Stimulated activated naive CD8-positive, alpha-beta T cell treated with anti-CD3 and anti-CD28 coated beads, Interleukin-15, amount 100 ng/mL, for 72 hours (primary cell): ENCODE results near the gene GAK.
A peak's percentile ranks its signal among the peaks of the same experiment; 100 is the strongest.

Experiments
- ATAC-seq: fragments of 150-1000 bp; cut with Tn5 transposase; 2 replicates; pipeline ENCODE4 v1.10.0; 2021; ENCODE audit warnings: mild to moderate bottlenecking, moderate library complexity
- DNase-seq, 2 donors: peaks; one replicate each; pipeline ENCODE4 v3.0.0; 2021 to 2022
- H3K27ac Mint-ChIP-seq, 2 donors: one replicate each; pipeline ENCODE4 v1.8.0; 2022; ENCODE audit warnings: mild to moderate bottlenecking in 2 of 2, mixed read lengths in 2 of 2, moderate library complexity in 2 of 2
- H3K27me3 Mint-ChIP-seq: one replicate; pipeline ENCODE4 v1.8.0; 2022; ENCODE audit warnings: mixed read lengths
- H3K4me1 Mint-ChIP-seq: one replicate; pipeline ENCODE4 v1.8.0; 2022; ENCODE audit warnings: mild to moderate bottlenecking, mixed read lengths
- H3K4me3 Mint-ChIP-seq, 2 donors: one replicate each; pipeline ENCODE4 v1.8.0; 2022; ENCODE audit warnings: mild to moderate bottlenecking in 2 of 2, mixed read lengths in 2 of 2, moderate library complexity in 1 of 2
- H3K9me3 Mint-ChIP-seq, 2 donors: one replicate each; pipeline ENCODE4 v1.8.0; 2022; ENCODE audit warnings: mixed read lengths in 2 of 2

GAK gene

DNA sequence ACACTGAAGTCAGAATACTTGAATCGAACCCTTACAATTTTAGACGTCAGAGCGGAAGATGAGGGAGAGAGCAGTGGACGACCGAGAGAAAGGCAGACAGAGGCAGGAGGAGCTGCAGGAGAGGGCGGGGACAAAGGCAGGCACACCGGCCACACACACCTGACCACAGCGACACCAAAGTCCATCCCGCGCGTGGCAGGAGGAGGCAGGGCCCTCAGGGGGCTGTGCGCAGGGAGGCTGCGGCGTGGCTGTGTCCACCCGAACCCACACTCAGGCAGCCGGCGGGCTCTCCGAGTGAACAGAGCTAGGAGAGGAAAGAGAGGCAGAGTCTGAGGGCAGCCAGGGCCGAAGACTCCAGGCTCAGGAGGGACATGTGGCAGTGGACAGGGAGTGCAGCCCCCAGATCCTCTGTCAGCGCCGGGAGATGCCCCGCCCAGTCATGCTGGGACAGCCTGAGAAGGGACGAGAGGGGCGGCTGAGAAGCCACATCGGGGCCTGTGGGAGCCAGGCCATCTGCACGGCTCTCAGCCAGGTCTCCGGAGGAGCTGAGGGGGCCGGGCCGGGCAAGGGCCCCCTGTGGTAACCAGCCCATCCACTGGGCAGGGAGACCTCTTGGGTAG lies 20.1 kb downstream of the GAK start:
- ATAC-seq (no peak), DNase-seq (no peak)
- Mint-ChIP-seq H3K4me3 (no peak overlapping the region), H3K27me3 (no peaks in the 10 kb centered on the region), H3K4me1 (peaks cover 26% of the 10 kb centered on the region), H3K9me3 (no peaks in the 10 kb centered on the region), H3K27ac (no peak overlapping the region)

DNA sequence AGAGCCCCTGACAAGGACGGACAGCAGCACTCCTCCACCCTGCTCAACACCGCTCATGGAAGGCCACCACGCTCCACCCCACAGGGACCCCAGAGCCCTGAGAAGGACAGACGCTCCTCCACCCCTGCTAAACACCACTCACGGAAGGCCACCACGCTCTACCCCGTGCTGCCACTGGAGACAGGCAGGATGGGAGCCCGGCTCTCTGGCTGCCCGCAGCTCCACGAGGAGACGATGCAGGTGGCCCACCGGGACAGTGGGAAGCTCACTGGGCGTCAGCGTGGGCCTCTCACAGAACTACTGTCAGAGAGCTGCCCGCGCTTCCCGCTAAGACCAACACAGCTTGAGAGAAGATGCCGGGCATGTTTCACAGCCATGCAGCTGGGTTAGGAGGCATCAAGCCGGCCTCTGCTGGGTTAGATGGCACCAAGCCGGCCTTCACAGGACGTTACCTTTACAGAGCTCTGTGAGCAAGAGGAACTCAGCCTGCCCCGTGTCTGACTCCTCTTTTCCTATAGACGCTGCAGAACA lies 20.8 kb downstream of the GAK start:
- no peak for ATAC-seq
- Mint-ChIP-seq H3K27ac (peak overlapping the region in 1 of 2 donors; percentile 93), H3K4me1 (peaks cover 19% of the 10 kb centered on the region), H3K4me3 (no peak overlapping the region), H3K27me3 (no peaks in the 10 kb centered on the region), H3K9me3 (peaks cover 0 to 7% of the 10 kb centered on the region in 2 donors)
- DNase-seq, result no peak

DNA sequence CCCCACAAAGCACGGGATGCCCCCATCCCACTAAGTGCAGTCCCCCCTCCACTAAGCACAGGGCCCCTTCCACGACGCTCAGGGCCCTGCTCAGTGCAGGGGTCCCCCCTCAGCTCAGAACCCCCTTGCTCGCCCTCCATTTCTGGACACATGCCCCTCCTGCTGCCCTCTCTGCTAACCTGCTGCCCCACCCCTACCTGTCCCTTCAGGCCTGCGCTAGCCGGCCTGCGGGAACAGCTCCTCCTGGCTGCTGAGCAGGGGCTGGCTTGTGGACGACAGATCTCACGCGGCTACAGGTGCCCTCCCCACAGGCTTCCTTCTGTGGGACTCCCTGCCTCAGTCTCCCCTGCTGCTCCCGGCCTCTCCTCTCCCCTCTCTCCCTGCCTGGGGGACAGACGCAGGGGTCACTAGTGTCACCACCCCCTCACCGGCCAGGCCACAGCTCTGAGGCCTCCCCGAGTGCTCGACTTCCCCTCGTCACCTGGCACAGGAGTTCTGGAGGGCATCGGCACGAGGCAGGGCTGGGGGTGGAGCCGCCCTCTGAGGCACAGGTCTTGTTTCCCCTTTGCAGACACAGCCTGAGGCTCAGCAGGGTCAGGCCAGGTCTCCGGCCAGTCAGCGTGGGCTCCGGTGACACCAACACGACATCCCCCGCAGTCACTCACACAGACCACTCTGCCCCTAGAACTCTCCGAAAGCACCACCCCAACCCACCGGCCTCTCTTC lies 21.6 kb downstream of the GAK start:
- no peaks in the 10 kb centered on the region for H3K27me3 Mint-ChIP-seq
- H3K4me1 Mint-ChIP-seq, result peaks cover 12% of the 10 kb centered on the region
- no peak overlapping the region for H3K4me3 Mint-ChIP-seq
- peaks cover 0 to 13% of the 10 kb centered on the region in 2 donors for H3K9me3 Mint-ChIP-seq
- H3K27ac Mint-ChIP-seq, result peak overlapping the region in 1 of 2 donors; percentile 93
- ATAC-seq (no peak), DNase-seq (no peak)

DNA sequence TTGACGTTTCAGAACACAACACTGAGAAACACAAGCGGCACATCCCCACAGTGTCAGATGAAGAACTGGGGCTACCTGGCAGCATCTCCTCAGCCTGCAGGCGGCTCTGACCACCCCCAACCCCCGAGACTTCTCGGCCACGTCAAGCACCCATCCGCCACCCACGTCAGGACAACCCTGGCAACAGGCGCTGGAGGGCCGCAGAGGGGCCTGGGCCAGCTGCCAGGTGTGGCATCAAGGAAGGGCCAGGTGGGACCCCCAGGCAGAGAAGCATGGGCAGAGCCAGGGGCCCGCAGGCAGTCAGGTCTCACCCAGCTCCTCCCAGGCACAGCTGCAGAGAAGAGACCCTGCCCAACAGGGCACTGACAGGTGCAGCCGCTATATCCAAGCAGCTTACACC lies 22.3 kb downstream of the GAK start:
- Mint-ChIP-seq H3K27ac (peak overlapping the region in 1 of 2 donors; percentile 33), H3K9me3 (peaks cover 0 to 14% of the 10 kb centered on the region in 2 donors), H3K4me3 (no peak overlapping the region), H3K27me3 (no peaks in the 10 kb centered on the region), H3K4me1 (peaks cover 4% of the 10 kb centered on the region)
- ATAC-seq, result no peak
- DNase-seq, result no peak

DNA sequence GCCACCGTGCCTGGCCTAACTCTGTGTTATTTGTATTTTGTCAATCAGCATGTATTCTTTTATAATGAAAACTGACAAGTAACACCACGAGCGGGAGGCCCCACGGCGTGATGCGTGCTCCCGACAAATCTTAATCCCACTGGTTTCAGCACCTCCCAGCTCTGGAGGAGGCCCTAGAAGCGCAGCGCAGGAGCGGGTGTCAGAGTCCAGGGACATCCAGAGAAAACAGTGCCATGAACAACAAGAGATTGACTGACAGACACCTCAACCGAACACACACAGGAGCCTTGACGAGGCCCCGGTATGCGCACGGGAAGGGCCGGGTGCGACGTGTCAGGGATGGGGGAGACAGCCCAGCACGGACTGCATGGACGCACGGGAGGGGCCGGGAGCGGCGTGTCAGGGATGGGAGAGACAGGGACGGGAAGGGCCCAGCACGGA lies 23.0 kb downstream of the GAK start:
- peak overlapping the region; percentile 33 to 74 for H3K27ac Mint-ChIP-seq
- no peaks in the 10 kb centered on the region for H3K27me3 Mint-ChIP-seq
- ATAC-seq, result no peak
- peaks cover 0 to 14% of the 10 kb centered on the region in 2 donors for H3K9me3 Mint-ChIP-seq
- DNase-seq, result no peak
- H3K4me1 Mint-ChIP-seq, result no peaks in the 10 kb centered on the region
- H3K4me3 Mint-ChIP-seq, result no peak overlapping the region

DNA sequence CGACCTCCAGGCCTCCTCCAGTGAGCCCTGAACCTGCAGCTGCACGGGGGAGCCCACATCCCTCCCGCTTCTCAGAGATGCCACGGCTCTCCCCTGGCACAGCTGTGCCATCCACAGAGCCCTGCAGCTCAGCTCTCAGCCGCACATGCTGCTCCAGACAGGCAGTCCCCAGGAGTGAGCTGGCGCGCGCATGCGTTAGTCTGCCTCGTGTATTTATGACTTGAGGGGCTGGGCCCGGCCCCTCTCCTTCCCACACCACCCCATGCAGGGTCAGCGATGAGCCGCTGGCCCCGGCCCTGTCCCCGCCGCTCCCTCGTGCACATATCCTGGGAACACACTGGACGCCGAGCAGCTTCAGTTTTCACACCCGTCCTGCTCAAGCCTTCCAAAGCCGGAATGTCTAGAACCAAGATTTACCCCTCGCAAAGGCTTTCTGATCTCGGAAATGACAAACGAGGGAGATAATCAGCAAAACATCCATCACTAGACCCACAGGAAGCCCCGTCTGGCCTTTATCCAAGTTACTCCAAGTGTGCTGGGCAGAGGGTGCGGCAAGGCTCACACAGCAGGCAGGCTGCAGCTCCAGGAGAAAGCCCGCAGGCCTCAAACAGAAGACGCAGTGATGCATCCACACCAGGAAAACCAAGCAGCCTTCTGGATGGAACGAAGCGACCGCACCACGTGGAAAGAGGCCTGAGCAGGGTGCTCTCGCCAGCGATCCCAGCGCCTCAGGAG lies 24.3 kb downstream of the GAK start:
- ATAC-seq (no peak), DNase-seq (no peak)
- Mint-ChIP-seq H3K27ac (no peak overlapping the region), H3K27me3 (no peaks in the 10 kb centered on the region), H3K4me3 (no peak overlapping the region), H3K9me3 (peaks cover 0 to 14% of the 10 kb centered on the region in 2 donors), H3K4me1 (no peaks in the 10 kb centered on the region)

DNA sequence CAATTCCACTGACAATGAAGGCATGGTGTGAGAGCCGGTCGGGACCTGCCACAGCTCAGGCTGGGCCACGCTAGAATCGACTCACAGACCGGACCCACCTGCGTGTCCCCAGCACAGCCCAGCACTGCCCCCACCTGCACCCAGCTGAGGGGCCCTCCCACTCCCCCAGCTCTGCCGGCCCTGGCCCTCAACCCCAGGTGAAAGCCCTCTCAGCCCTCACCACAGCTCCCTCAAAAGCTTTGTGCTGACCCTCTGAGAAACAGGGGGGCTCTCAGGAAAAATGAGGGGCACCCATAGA lies 25.1 kb downstream of the GAK start:
- Mint-ChIP-seq H3K4me1 (no peaks in the 10 kb centered on the region), H3K9me3 (peaks cover 0 to 14% of the 10 kb centered on the region in 2 donors), H3K4me3 (no peak overlapping the region), H3K27me3 (no peaks in the 10 kb centered on the region), H3K27ac (no peak overlapping the region)
- ATAC-seq (no peak), DNase-seq (no peak)

DNA sequence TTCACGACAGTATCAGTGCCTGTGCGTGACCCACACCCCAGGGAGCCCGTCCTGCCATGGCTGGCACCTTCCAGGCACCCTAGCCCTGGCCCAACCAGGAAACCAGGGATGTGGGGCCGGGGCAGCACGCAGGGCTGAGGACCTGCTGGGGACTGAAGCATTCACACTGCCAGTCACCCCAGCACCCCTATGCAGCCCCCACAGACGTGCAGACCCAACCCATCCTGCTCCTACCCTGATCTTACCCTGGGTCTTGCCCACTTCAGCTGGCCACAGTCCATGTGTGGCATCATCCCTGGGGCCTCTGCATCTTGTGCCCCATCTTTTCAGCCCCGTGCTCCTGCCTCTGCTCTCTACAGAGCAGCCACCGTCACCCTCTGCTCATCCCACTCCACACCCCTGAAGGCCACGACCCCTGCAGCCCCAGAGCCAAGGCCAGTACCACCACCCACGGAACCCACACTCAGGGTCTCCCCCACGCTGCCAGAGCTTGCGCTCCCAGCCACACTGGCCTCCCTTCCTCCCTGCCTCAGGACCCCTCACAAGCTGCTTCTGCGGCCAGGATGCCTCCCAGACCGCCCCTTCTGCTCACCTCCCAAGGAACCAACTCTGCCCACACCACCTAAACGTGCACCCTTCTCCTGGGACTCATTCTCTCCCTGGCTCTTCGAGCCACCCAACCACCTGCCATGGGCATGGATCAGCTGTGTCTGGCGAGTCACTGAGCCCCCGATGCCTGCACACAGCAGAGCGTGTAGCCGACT lies 25.6 kb downstream of the GAK start:
- H3K27ac Mint-ChIP-seq, result peak overlapping the region; percentile 78 to 85
- H3K27me3 Mint-ChIP-seq, result no peaks in the 10 kb centered on the region
- H3K4me1 Mint-ChIP-seq, result no peaks in the 10 kb centered on the region
- DNase-seq, result no peak
- H3K4me3 Mint-ChIP-seq, result no peak overlapping the region
- H3K9me3 Mint-ChIP-seq, result peaks cover 0 to 14% of the 10 kb centered on the region in 2 donors
- no peak for ATAC-seq

DNA sequence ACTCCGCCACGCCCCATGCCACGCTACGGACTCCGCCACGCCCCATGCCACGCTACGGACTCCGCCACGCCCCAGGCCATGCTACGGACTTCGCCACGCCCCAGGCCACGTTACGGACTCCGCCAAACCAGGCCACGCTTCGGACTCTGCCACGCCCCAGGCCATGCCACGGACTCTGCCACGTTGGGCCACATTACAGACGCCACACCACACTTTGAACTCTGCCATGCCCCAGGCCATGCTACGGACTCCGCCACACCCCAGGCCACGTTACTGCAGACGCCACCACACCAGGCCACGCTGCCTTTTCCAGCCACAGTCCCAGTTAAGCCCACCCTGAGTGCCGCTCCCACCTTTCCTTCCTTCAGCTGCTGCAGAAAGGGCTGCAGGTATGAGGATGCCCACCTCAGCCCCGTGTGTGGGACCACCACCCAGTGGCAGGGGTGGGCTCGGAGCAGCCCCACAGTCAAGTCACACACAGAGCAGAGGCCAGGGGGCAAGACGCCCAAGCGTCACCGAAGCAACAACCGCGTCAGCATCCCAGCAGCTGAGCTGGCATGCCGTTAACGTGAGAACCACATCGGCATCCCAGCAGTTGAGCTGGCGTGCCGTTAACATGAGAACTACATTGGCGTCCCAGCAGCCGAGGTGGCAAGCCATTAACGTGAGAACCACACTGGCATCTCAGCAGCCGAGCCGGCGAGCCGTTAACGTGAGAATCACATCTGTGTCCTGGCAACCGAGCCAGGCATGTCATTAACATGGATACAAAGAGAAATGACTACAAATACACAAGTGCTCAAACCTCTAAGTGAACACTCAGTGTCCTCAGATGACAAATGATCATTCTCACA lies 26.4 kb downstream of the GAK start:
- no peak for ATAC-seq
- no peak for DNase-seq
- H3K4me3 Mint-ChIP-seq, result no peak overlapping the region
- peaks cover 0 to 14% of the 10 kb centered on the region in 2 donors for H3K9me3 Mint-ChIP-seq
- H3K27ac Mint-ChIP-seq, result no peak overlapping the region
- no peaks in the 10 kb centered on the region for H3K27me3 Mint-ChIP-seq
- no peaks in the 10 kb centered on the region for H3K4me1 Mint-ChIP-seq

DNA sequence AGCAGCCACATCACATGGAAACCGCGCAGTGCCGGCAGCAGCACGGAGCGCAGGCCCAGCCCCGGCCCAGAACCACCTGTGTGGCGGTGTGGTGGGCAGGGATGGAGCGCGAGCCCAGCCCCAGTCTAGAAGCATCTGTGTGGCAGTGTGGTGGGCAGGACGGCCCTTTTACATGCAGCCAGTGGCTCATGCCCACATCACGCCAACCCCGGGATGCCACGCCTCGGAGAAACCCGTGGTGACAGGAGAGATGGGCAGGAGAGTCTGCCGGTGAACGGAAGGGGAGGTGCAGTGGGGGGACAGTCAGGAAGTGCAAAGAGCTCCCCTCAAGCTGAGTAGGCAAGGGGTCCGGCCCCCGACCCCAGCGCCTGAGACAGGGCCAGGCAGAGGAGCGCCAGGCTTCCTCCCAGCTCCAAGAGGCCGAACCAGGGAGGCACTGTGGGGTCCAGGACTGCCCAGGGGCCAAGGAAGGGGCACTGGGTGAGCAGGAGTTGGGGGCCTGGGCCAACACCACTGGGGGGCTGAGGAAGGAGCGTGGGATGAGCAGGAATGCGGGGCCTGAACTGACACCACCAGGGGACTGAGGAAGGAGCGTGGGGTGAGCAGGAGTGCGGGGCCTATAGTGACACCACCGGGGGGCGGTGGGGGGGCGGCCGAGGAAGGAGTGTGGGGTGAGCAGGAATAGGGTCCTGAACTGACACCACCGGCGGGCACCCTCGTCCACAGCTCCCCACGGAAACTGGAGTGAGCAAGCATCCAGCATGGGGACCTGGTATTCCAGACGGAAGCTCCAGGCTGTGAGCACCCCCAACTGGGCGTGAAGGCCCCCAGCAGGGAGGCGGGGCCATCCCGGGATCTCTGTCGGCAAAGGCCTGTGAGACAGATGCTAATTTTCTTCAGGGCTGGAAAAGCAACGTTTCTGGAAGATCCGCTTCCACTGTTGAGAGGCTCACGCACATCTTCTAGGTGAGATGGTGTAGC lies 28.8 kb downstream of the GAK start:
- Mint-ChIP-seq H3K27me3 (no peaks in the 10 kb centered on the region), H3K9me3 (peaks cover 0 to 14% of the 10 kb centered on the region in 2 donors), H3K27ac (no peak overlapping the region), H3K4me3 (no peak overlapping the region), H3K4me1 (peaks cover 10% of the 10 kb centered on the region)
- no peak for DNase-seq
- ATAC-seq, result no peak

DNA sequence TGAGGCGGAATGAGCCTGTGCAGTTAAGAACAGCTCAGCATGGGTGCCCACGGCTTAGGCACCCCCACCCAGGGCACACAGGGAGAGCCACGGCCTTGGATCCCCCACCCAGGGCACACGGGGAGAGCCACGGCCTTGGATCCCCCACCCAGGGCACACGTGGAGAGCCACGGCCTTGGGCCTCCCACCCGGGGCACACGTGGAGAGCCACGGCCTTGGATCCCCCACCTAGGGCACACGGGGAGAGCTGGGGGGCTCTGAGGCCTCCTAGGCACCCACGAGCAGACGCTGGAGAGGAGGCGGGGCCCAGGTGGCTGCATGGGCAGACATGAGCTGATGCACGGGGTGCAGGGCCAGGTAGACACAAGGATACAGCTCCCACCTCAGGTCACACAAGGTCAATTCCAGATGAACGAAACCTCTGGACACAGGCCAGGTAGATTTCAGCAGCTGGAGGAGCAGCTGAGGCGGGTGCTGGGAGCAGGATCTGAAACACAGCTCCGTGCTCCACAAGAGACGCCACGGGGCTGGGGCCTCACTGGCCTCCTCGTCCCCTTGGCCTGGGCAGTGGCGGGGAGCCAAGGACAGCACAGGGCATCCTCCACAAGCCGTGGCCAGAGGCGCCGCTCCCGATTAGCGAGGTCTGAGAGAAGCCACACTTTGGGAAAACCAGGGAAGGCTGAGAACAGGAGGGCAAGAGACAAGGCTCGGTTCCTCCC lies 30.8 kb downstream of the GAK start:
- ATAC-seq, result no peak
- no peaks in the 10 kb centered on the region for H3K27me3 Mint-ChIP-seq
- H3K4me1 Mint-ChIP-seq, result peaks cover 10% of the 10 kb centered on the region
- no peak overlapping the region for H3K4me3 Mint-ChIP-seq
- H3K9me3 Mint-ChIP-seq, result peaks cover 0 to 8% of the 10 kb centered on the region in 2 donors
- peak overlapping the region in 1 of 2 donors; percentile 84 for H3K27ac Mint-ChIP-seq
- DNase-seq, result no peak

DNA sequence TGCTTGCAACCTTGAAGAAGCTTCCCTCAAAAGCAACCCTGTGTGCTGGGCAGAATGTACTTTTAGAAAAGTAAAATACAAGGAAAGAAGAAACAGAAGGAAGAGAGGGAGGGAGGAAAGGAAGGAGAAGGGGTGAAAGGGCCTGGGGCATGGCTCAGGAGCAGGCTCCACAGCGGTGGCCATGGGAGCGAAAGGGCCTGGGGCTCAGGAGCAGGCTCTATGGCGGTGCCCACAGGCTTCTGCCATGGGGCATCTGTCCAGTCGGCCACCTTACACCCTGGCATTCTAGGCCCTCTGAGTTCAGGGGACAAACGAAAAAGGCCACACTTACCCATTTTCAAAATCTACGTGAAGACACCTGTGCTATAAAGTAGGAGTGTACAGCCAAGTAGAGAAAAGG lies 31.4 kb downstream of the GAK start:
- Mint-ChIP-seq H3K9me3 (peaks cover 0 to 2% of the 10 kb centered on the region in 2 donors), H3K4me1 (peaks cover 10% of the 10 kb centered on the region), H3K4me3 (no peak overlapping the region), H3K27ac (peak overlapping the region in 1 of 2 donors; percentile 50), H3K27me3 (no peaks in the 10 kb centered on the region)
- DNase-seq (no peak), ATAC-seq (no peak)

DNA sequence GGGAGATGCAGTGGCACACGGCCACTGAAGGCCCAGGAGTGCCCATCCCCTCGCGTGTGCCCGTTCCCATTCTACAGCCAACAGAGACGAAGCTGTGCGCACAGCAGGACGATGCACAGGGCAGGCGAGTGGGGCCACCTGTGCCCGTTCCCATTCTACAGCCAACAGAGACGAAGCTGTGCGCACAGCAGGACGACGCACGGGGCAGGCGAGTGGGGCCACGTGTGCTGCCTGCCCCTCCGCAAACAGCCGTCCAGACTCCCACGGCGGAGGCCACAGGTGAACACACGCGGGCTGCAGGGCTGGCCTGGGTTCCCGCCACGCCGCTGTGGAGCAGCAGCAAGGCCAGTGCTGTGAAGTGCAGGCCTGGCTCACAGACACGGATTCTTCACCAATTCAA lies 32.0 kb downstream of the GAK start:
- Mint-ChIP-seq H3K27ac (no peak overlapping the region), H3K4me1 (peaks cover 10% of the 10 kb centered on the region), H3K27me3 (no peaks in the 10 kb centered on the region), H3K4me3 (no peak overlapping the region), H3K9me3 (no peaks in the 10 kb centered on the region)
- DNase-seq (no peak), ATAC-seq (no peak)
